Ovary (tissue), 3 donors: ENCODE data around the gene ZBTB7B.

Experiments
- CTCF ChIP-seq, 3 donors: fragments of 450-650 bp in 2 of 3; fragments of 200-600 bp in 1 of 3; IDR thresholded peaks; one replicate each; pipeline versions ENCODE4 v1.5.1 to v1.8.0; 2016 to 2022; ENCODE audit warnings: antibody characterized with exemption in 3 of 3, mild to moderate bottlenecking in 1 of 3
- POLR2A ChIP-seq: fragments of 450-650 bp; IDR thresholded peaks from one replicate; pipeline ENCODE4 v1.6.1; 2017; ENCODE audit warnings: antibody characterized with exemption, mild to moderate bottlenecking, moderate library complexity
- donor health status: DM: no; HTN: no; CAD: no.

GRCh38 chr1:155066777-155067176 lies 64.2 kb downstream of the ZBTB7B start:
- TF ChIP-seq POLR2A (no peak), CTCF (IDR thresholded peaks at IDR 0.05) (no peak)
